ENCODE data around the gene CCT4. TPM values are rescaled to one million over a fixed set of nuclear protein-coding genes. Genes with fewer than 3 reads are reported as not detected.
"Not testable (repeated sequence)": the region's sequence is repeated elsewhere in the genome, so short reads cannot be mapped to it uniquely, and the experiment has no call there.

The CCT4 gene
- total RNA-seq, 1 experiment from 2014 or later = 316 TPM

GRCh38 chr2:61876400-61876799 lies 12.1 kb downstream of the CCT4 start:
- Histone ChIP-seq H3K9me2 (ENCODE audit: insufficient read depth) (no peaks in the 10 kb centered on the region), H3K9ac (ENCODE audit: low read length) (no peak overlapping the region), H3K27me3 (ENCODE audit: insufficient read depth, low read length) (no peaks in the 10 kb centered on the region), H3K4me1 (ENCODE audit: control insufficient read depth in 1 of 2, insufficient read depth in 2 of 2, low read length in 2 of 2) (0 out of 4 replicates have a peak, but pooled peaks cover 0 to 3% of the 10 kb centered on the region in 2 experiments), H3K4me2 (ENCODE audit: low read length) (no peak overlapping the region), H3K9me3 (ENCODE audit: control insufficient read depth in 1 of 2, insufficient read depth in 1 of 2, low read depth in 1 of 2, low read length in 2 of 2) (no peaks in the 10 kb centered on the region), H3K4me3 (replicated peaks in 1 of 2; ENCODE audit: low read depth in 1 of 2, low read length in 2 of 2) (no peak overlapping the region), H2AFZ (ENCODE audit: low read depth, low read length, poor library complexity, severe bottlenecking) (no peak overlapping the region), H4K20me1 (ENCODE audit: insufficient read depth) (peaks cover 28% of the 10 kb centered on the region; the same call in 1 of the 2 replicates), H3K27ac (ENCODE audit: low read depth, low read length) (no peak overlapping the region), H3K36me3 (ENCODE audit: control insufficient read depth in 1 of 2, insufficient read depth in 2 of 2, low read length in 2 of 2) (peaks cover 74 to 78% of the 10 kb centered on the region in 2 experiments), H3K79me2 (ENCODE audit: insufficient read depth, low read length) (peaks cover 96% of the 10 kb centered on the region)
- TF ChIP-seq YY1 (IDR thresholded peaks at IDR 0.05; ENCODE audit: extremely low read depth, insufficient replicate concordance, low read depth, low read length) (no peak), ATF3 (IDR thresholded peaks at IDR 0.05) (no peak), CBX3 (IDR thresholded peaks at IDR 0.05; ENCODE audit: low read depth) (no peak), SIN3A (IDR thresholded peaks at IDR 0.05; ENCODE audit: low read depth) (no peak), MAX (IDR thresholded peaks at IDR 0.05) (no peak), JUND (IDR thresholded peaks at IDR 0.05) (no peak), REST (IDR thresholded peaks at IDR 0.05; ENCODE audit: low read depth) (no peak), CEBPB (IDR thresholded peaks at IDR 0.05; ENCODE audit: low read depth) (no peak), POLR2A (IDR thresholded peaks at IDR 0.05; ENCODE audit: borderline replicate concordance, extremely low read depth, insufficient read depth, insufficient read length) (no peak), ZBTB33 (IDR thresholded peaks at IDR 0.05; ENCODE audit: extremely low read depth, insufficient replicate concordance, low read length) (no peak), FOSL1 (IDR thresholded peaks at IDR 0.05; ENCODE audit: low read depth) (no peak), EZH2phosphoT487 (IDR thresholded peaks at IDR 0.05; ENCODE audit: borderline replicate concordance) (no peak)
- intact Hi-C loops (cut with micrococcal nuclease) = no loop called here
- no peak for ATAC-seq
- ChIA-PET CTCF (no interaction called here), RAD21 (ENCODE audit: low non-redundant PET in 1 of 2, low total read pairs in 2 of 2, uncharacterized antibody in 2 of 2, unreplicated experiment in 2 of 2) (no interaction called here), POLR2A (no interaction called here)
- no TSS peak for BruUV-seq (replicated peaks)
- DNase-seq (ENCODE audit: low read depth, low spot score) = no peak

GRCh38 chr2:61866482-61867089 lies 21.9 kb downstream of the CCT4 start:
- H3K4me1 ChIP-seq (ENCODE audit: control insufficient read depth in 1 of 2, insufficient read depth in 2 of 2, low read length in 2 of 2); H3K4me3 ChIP-seq (replicated peaks in 1 of 2; ENCODE audit: low read depth in 1 of 2, low read length in 2 of 2); DNase-seq (ENCODE audit: low read depth, low spot score); H3K79me2 ChIP-seq (ENCODE audit: insufficient read depth, low read length); BruUV-seq (replicated peaks); H3K9ac ChIP-seq (ENCODE audit: low read length); intact Hi-C loops (cut with micrococcal nuclease); H3K9me3 ChIP-seq (ENCODE audit: control insufficient read depth in 1 of 2, insufficient read depth in 1 of 2, low read depth in 1 of 2, low read length in 2 of 2); POLR2A ChIA-PET; H3K9me2 ChIP-seq (ENCODE audit: insufficient read depth); H2AFZ ChIP-seq (ENCODE audit: low read depth, low read length, poor library complexity, severe bottlenecking); H3K27me3 ChIP-seq (ENCODE audit: insufficient read depth, low read length); H3K27ac ChIP-seq (ENCODE audit: low read depth, low read length); CTCF ChIA-PET; H3K4me2 ChIP-seq (ENCODE audit: low read length): not testable (repeated sequence)
- RAD21 ChIA-PET (ENCODE audit: low non-redundant PET in 1 of 2, low total read pairs in 2 of 2, uncharacterized antibody in 2 of 2, unreplicated experiment in 2 of 2) = interaction anchor here in 1 of 2 experiments (0.7 kb wide), 1 partner anchor 562 kb away, joined by 3 read pairs; no protein-coding TSS in a partner anchor
- Histone ChIP-seq H4K20me1 (ENCODE audit: insufficient read depth) (peaks cover 16% of the 10 kb centered on the region; the same call in 1 of the 2 replicates), H3K36me3 (ENCODE audit: control insufficient read depth in 1 of 2, insufficient read depth in 2 of 2, low read length in 2 of 2) (peaks cover 26 to 36% of the 10 kb centered on the region in 2 experiments)
- peak; percentile 37; the same call in 1 of the 2 replicates for ATAC-seq
